ENCODE measurements around the gene COL26A1.

COL26A1 gene

DNA sequence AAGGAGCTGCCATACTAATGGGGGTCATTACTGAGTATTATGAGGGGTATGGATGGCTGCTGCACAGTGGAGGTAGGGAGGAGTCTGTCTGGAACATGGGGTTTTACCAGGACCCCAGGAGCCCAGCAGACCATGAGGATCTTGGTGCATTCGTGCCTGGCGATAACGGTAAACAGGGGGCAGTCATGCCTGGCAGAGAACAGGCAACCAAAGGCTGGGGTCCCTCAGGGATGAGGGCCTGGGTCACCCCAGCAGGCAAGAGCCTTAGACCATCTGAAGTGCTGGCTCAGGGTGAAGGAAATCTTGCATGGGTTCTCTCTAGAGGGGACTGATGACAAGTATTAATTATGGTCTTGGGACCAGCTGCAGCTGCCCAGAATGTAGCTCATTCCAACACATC is 220.3 kb downstream of the COL26A1 start:
- DNase-seq (ENCODE audit: low read depth in 2 of 2) = no peak
- H3K4me3 ChIP-seq (replicated peaks in 1 of 2; ENCODE audit: low read depth in 2 of 2, low read length in 2 of 2) = no peak overlapping the region
- TF ChIP-seq, protein P1, sequence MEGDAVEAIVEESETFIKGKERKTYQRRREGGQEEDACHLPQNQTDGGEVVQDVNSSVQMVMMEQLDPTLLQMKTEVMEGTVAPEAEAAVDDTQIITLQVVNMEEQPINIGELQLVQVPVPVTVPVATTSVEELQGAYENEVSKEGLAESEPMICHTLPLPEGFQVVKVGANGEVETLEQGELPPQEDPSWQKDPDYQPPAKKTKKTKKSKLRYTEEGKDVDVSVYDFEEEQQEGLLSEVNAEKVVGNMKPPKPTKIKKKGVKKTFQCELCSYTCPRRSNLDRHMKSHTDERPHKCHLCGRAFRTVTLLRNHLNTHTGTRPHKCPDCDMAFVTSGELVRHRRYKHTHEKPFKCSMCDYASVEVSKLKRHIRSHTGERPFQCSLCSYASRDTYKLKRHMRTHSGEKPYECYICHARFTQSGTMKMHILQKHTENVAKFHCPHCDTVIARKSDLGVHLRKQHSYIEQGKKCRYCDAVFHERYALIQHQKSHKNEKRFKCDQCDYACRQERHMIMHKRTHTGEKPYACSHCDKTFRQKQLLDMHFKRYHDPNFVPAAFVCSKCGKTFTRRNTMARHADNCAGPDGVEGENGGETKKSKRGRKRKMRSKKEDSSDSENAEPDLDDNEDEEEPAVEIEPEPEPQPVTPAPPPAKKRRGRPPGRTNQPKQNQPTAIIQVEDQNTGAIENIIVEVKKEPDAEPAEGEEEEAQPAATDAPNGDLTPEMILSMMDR (IDR thresholded peaks at IDR 0.05; ENCODE audit: low read depth, low read length) = no peak

DNA sequence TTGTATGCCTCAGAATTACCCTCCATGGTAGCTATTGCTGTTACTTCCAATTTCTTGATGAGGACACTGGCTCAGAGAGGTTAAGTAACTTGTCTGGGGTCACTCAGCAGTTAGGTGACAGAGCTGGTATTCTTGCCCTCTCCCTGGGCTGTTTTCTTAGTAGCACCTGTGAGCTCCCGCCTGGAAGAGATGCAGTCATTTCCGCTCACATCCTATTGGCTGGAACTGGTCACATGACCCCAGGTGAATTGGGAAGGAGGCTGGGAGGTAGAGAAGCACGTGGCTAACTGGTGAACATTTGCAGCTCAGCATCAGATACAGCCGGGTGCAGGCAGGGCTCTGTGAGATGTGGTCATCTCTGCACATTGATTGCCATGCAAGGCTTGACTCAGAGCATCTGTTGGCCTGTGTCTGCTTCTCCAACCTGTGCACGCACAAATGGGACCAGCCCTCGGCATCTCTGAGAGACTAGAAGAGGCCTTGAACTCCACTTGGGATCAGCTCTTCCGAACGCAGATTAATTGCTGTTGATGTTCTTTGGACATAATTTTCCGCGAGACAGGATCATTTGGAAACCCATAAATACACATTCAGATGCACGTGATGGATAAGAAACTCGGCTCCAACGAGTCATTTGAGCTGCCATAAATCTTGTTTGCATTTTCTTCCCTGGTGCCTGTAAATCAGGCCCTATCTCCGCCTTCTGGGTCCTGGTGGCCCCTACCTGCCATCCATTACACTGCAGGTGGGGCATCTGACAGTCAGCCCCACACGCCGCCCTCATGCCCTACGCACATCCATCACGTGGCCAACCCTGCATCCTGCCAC is 223.6 kb downstream of the COL26A1 start:
- TF ChIP-seq, protein P1 (IDR thresholded peaks at IDR 0.05; ENCODE audit: low read depth, low read length) = no peak
- DNase-seq (ENCODE audit: low read depth in 2 of 2) = no peak
- no peak overlapping the region for H3K4me3 ChIP-seq (replicated peaks in 1 of 2; ENCODE audit: low read depth in 2 of 2, low read length in 2 of 2)

DNA sequence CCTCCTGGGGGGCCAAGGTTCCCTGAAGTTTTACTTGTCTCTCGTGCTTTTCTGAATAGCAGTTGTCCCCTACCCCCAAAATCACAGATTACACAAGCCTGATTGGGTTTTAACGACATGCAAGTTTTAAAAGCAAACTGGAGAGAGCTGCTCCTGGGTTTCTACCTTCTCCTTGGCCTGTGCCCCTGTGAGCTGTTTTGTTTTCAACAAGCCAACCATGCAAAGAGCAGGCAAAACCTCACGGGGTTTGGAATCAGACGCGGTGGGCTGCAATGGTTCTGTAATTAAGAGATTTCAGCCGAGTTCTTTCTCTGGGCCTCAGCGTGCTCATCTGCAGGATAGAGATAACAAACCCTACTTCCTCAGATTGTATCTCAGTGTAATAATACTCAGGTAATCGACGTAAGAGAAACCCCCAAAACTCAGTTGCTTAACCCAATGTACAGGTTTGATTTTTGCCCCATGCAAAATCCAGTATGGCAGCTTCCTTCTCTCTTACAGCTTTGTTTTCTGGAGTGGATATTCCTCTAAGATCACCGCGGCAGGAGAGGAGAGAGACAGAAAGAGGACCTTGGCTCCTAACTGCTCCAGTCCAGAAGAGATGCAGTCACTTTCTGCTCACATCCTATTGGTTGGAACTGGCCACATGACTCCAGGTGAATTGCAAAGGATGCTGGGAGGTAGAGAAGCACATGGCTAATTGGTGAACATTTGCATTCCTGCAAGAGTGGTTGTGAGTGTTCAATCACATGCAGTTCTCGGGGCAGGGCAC is 224.4 kb downstream of the COL26A1 start:
- H3K4me3 ChIP-seq (replicated peaks in 1 of 2; ENCODE audit: low read depth in 2 of 2, low read length in 2 of 2) = no peak overlapping the region
- DNase-seq (ENCODE audit: low read depth in 2 of 2) = no peak
- TF ChIP-seq, protein P1 (IDR thresholded peaks at IDR 0.05; ENCODE audit: low read depth, low read length) = no peak

DNA sequence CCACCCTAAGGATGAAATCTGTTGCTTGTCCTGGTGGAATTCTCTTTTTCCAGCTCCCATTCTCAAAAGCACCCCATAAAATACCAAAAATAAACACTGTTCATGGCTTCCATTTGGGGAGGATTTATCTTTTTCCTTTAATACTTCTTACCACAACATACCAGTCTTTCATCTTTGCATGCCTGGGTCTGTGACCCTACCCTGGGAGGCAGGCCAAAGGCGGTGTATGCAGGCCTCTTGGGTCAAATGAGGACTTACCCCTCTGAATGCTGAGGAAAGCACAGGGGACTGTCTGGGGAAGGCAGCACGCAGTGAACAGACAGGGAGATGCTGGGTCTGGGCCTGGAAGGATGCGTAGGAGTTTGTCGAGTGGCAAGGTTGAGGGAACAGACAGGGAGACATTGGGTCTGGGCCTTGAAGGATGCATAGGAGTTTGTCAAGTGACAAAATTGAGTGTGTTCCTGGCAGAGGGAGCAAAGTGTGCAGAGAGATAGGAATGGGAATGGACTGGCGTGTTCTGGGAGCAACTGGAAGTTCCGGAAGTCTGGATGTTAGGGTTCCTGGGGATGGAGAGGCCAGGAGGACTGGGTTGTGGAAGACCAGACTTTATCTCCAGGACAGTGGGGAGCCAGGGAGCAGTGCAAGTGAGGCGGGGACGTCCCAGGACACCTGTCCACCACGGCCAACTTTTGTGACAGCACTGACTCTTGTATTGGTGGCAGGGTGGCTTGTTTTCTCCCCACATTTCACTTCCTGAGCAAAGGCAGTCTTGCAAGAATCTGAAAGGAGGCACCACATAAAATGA is 225.7 kb downstream of the COL26A1 start:
- TF ChIP-seq, protein P1 (IDR thresholded peaks at IDR 0.05; ENCODE audit: low read depth, low read length) = no peak
- no peak for DNase-seq (ENCODE audit: low read depth in 2 of 2)
- H3K4me3 ChIP-seq (replicated peaks in 1 of 2; ENCODE audit: low read depth in 2 of 2, low read length in 2 of 2) = no peak overlapping the region

DNA sequence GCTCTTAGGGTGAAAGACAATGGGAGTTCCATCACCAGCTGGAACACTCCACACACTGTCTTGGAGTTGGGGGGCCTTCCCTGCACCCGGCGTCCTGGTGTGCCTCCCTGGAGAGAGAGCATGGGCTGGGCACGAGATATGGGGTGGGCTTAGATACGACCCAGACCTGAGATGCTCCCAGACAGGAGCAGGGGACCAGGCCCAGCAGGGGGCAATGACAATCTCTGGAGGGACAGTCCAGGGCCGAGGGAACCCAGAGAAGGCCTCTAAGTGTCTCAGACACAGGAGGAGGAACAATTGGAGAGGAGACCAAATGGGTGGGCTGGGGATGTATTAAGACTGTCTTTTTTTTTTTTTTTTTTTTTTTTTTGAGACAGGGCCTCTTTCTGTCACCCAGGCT is 226.4 kb downstream of the COL26A1 start:
- no peak overlapping the region for H3K4me3 ChIP-seq (replicated peaks in 1 of 2; ENCODE audit: low read depth in 2 of 2, low read length in 2 of 2)
- no peak for DNase-seq (ENCODE audit: low read depth in 2 of 2)
- TF ChIP-seq, protein P1 (IDR thresholded peaks at IDR 0.05; ENCODE audit: low read depth, low read length) = no peak

DNA sequence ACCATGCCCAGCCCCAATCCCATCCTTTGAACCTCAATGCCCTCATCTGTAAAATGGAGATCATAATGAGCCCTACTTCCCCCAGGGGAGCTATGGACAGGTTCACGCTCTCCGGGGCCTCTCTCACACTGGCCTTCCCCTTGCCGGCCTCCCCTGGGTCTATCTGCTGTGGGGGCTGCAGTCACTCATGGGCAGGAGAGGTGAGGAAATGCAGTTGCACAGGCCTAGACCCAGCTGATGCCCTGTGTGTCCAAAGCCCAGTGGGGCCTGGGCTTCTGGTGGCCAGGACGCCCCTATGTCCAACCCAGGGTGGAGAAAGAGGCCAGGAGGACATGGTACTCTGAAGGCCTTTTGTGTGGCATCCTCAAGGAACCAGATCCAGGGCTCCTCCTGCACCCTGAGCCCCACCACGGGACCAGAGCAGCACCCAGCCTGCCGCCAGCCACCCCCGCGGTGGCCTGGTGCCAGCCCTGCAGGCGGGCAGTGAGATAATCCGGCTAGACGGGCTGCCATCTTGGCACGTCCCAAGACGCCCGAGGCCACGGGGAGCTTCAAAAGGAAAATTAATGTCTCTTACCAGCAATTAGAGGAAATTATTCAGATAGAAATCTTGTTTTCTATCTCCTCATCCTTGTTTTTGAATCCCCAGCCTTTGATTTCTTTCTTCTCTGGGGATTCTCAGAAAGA is 227.4 kb downstream of the COL26A1 start:
- no peak for DNase-seq (ENCODE audit: low read depth in 2 of 2)
- TF ChIP-seq, protein P1 (IDR thresholded peaks at IDR 0.05; ENCODE audit: low read depth, low read length) = no peak
- H3K4me3 ChIP-seq (replicated peaks in 1 of 2; ENCODE audit: low read depth in 2 of 2, low read length in 2 of 2) = no peak overlapping the region
